Ishikawa (cell line): ENCODE results near the gene REC8.

Source experiments
- CEBPB ChIP-seq: IDR thresholded peaks from 2 replicates; pipeline ENCODE4 v1.6.1; 2012
- CREB1 ChIP-seq: IDR thresholded peaks from 2 replicates; pipeline ENCODE4 v1.6.1; 2012; ENCODE audit warnings: low read depth
- EGR1 ChIP-seq: IDR thresholded peaks from 2 replicates; pipeline ENCODE4 v1.6.1; 2012
- EP300 ChIP-seq: IDR thresholded peaks from 2 replicates; pipeline ENCODE4 v1.6.1; 2012; ENCODE audit warnings: borderline replicate concordance
- FOXM1 ChIP-seq: IDR thresholded peaks from 2 replicates; pipeline ENCODE4 v1.6.1; 2012; ENCODE audit warnings: low read depth, borderline replicate concordance
- MAX ChIP-seq: IDR thresholded peaks from 2 replicates; pipeline ENCODE4 v1.6.1; 2012
- NFIC ChIP-seq: IDR thresholded peaks from 2 replicates; pipeline ENCODE4 v1.6.1; 2012
- RAD21 ChIP-seq: IDR thresholded peaks from 2 replicates; pipeline ENCODE4 v1.6.1; 2012; ENCODE audit warnings: low read depth
- REST ChIP-seq: IDR thresholded peaks from 2 replicates; pipeline ENCODE4 v1.6.1; 2012; ENCODE audit warnings: low read depth, mild to moderate bottlenecking
- TAF1 ChIP-seq: IDR thresholded peaks from 2 replicates; pipeline ENCODE4 v1.6.1; 2012; ENCODE audit warnings: low read depth, mild to moderate bottlenecking
- TCF12 ChIP-seq: IDR thresholded peaks from 2 replicates; pipeline ENCODE4 v1.6.1; 2012; ENCODE audit warnings: low read depth
- TEAD4 ChIP-seq: IDR thresholded peaks from 2 replicates; pipeline ENCODE4 v1.6.1; 2012
- USF1 ChIP-seq: IDR thresholded peaks from 2 replicates; pipeline ENCODE4 v1.6.1; 2012
- YY1 ChIP-seq: IDR thresholded peaks from 2 replicates; pipeline ENCODE4 v1.6.1; 2012; ENCODE audit warnings: low read depth
- ZBTB7A ChIP-seq: IDR thresholded peaks from 2 replicates; pipeline ENCODE4 v1.6.1; 2012; ENCODE audit warnings: low read depth

REC8 gene

DNA sequence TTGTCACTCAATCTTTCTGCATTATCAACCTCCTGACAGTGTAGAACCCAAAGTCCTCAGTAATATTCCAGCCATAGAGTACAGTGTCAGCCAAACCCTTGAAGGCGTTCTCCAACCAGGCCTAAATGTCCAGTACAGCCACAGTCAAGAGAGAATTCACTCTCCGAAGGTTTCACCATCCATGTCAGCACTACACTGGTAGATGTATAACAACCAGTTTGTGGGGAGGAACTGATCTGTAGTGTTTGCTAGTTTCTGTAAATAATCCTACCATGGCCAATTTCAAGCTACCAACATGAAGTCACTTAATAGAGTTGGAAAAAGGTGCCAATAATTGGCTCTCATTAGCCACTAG lies 44.4 kb downstream of the REC8 start:
- no peak for TF ChIP-seq TEAD4
- no peak for TF ChIP-seq TAF1
- no peak for TF ChIP-seq TCF12
- TF ChIP-seq EGR1: no peak
- TF ChIP-seq CREB1: no peak
- TF ChIP-seq CEBPB: no peak
- no peak for TF ChIP-seq YY1
- TF ChIP-seq NFIC: no peak
- TF ChIP-seq REST: no peak
- no peak for TF ChIP-seq USF1
- no peak for TF ChIP-seq FOXM1
- no peak for TF ChIP-seq ZBTB7A
- TF ChIP-seq RAD21: no peak
- no peak for TF ChIP-seq MAX
- no peak for TF ChIP-seq EP300

DNA sequence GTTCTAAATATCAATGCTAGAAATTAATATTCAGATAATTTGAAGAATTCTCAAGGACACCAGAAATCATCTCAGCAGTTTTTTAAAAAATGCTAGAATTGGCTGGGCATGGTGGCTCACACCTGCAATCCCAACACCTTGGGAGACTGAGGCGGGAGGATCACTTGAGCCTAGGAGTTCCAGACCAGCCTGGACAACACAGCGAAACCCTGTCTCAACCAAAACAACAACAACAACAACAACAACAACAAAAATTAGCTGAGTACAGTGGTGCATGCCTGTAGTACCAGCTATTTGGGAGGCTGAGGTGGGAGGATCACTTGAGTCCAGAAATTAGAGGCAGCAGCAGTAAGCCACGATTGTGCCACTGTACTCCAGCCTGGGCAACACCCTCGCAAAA lies 47.2 kb downstream of the REC8 start:
- TF ChIP-seq EP300: no peak
- TF ChIP-seq ZBTB7A: no peak
- TF ChIP-seq TAF1: no peak
- no peak for TF ChIP-seq CREB1
- TF ChIP-seq NFIC: no peak
- TF ChIP-seq USF1: no peak
- TF ChIP-seq CEBPB: no peak
- TF ChIP-seq RAD21: no peak

DNA sequence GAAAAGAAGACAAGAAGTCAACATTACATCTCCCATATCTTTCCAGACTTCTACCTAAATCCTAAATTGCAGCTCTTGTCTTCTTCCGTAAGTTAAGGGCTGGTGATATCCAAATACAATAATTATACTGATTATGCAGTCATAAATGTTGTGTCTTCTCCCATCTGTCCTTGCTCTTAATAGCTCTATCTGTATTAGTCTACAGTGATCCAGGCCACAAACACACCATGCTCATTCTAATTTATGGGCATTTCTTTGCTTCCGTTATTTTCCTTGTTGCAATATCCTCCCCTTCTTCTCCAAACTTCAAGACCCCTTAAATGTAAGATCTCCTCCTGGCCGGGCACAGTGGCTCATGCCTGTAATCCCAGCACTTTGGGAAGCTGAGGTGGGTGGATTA lies 47.6 kb downstream of the REC8 start:
- TF ChIP-seq FOXM1: no peak
- TF ChIP-seq MAX: no peak
- no peak for TF ChIP-seq YY1
- TF ChIP-seq TCF12: no peak
- no peak for TF ChIP-seq CEBPB
- TF ChIP-seq ZBTB7A: no peak
- TF ChIP-seq TAF1: no peak

GRCh38 chr14:24224618-24225071 lies 52.8 kb downstream of the REC8 start:
- TF ChIP-seq ZBTB7A (no peak), USF1 (no peak), REST (no peak), EP300 (no peak), YY1 (no peak), RAD21 (no peak), MAX (no peak), NFIC (no peak), CREB1 (no peak), CEBPB (no peak), FOXM1 (no peak), TEAD4 (no peak), TAF1 (no peak), TCF12 (no peak), EGR1 (no peak)

DNA sequence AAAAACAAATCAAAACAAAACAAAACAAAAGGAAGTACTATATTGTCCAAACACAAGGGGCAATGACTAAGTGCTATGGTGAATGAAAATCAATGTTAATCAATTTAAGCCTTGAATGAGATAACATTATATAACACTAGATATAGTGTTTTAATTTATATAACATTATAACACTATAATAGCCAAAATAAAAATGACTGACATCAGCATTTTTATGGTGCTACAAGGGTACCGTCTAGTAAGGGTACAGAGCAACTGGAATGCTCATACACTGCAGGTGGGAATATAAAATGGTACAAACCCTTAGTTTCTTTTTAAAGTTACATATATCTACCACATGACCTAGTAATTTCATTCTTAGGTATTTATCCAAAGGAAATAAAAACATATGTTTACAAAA lies 54.6 kb downstream of the REC8 start:
- no peak for TF ChIP-seq FOXM1
- TF ChIP-seq TAF1: no peak
- TF ChIP-seq RAD21: no peak
- TF ChIP-seq TEAD4: no peak
- no peak for TF ChIP-seq ZBTB7A
- TF ChIP-seq MAX: no peak

GRCh38 chr14:24228902-24229301 lies 57.0 kb downstream of the REC8 start:
- TF ChIP-seq NFIC (no peak), USF1 (no peak), TCF12 (no peak), TEAD4 (no peak), YY1 (no peak), FOXM1 (no peak), CREB1 (no peak), TAF1 (no peak), MAX (no peak), EGR1 (no peak), ZBTB7A (no peak), REST (no peak), CEBPB (no peak), RAD21 (no peak), EP300 (no peak)
